GM06990 (cell line): ENCODE data around the gene SLC2A11.

ENCODE experiments used
- DNase-seq: peaks from one replicate; pipeline ENCODE4 v3.0.0-alpha.2; 2011; ENCODE audit not compliant: insufficient read length; ENCODE audit errors: extremely low read depth
- H3K27me3 ChIP-seq: replicated peaks from 2 replicates; pipeline ENCODE4 v1.6.0; 2011; ENCODE audit warnings: low read length; ENCODE audit not compliant: control insufficient read depth, insufficient read depth
- H3K36me3 ChIP-seq: 2 replicates; pipeline ENCODE4 v1.5.1; 2011; ENCODE audit warnings: low read length; ENCODE audit not compliant: control insufficient read depth, insufficient read depth
- H3K4me3 ChIP-seq: replicated peaks from 2 replicates; pipeline ENCODE4 v1.5.1; 2011; ENCODE audit warnings: low read depth, mild to moderate bottlenecking, control low read depth, low read length
- CTCF ChIP-seq: IDR thresholded peaks from 2 replicates; pipeline ENCODE4 v1.5.1; 2011; ENCODE audit warnings: low read length, control low read depth, mild to moderate bottlenecking, inconsistent platforms; ENCODE audit not compliant: insufficient read depth, poor library complexity, severe bottlenecking

Gene SLC2A11

GRCh38 chr22:23834406-23834792, 23.3 kb upstream of the SLC2A11 start:
- TF ChIP-seq CTCF: no peak
- no peak overlapping the region for H3K4me3 ChIP-seq
- no peak for DNase-seq
- H3K27me3 ChIP-seq: no peaks in the 10 kb centered on the region
- peaks cover 39% of the 10 kb centered on the region for H3K36me3 ChIP-seq

GRCh38 chr22:23834793-23835483, 22.7 kb upstream of the SLC2A11 start:
- TF ChIP-seq CTCF: no peak
- DNase-seq: no peak
- no peaks in the 10 kb centered on the region for H3K27me3 ChIP-seq
- peaks cover 39% of the 10 kb centered on the region for H3K36me3 ChIP-seq
- no peak overlapping the region for H3K4me3 ChIP-seq

DNA sequence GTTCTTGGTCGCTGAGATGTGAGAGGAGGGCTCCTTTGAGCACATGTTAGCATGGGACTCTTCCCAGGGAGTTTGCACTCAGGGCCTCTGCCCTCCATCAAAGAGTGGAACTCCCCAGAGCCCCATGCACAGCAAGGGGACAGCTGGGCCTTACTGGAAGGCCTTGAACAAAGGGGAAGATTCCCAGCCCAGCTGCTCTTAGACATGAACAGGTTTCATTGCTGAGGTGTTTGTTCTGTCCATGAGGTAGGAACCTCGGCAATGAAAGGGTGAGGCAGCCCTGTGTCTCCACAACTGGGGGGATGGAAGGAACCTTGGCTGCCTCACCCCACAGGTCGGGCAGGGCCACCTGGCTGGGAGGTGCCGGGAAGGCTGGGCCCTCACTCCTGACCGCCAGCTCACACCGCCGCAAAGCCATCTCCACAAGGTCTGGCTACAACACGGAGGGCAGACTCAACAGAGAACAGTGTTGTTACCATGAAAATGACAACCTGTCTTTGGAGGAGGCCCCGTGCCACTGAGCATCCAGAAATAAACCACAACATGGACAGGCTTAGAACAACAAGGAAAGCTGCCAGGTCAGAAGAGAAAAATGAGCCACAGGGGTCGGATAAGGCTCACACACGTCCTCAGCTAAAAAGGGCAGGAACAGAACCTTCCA, 22.1 kb upstream of the SLC2A11 start:
- no peak for DNase-seq
- Histone ChIP-seq H3K4me3 (no peak overlapping the region), H3K27me3 (no peaks in the 10 kb centered on the region), H3K36me3 (peaks cover 39% of the 10 kb centered on the region)
- no peak for TF ChIP-seq CTCF

DNA sequence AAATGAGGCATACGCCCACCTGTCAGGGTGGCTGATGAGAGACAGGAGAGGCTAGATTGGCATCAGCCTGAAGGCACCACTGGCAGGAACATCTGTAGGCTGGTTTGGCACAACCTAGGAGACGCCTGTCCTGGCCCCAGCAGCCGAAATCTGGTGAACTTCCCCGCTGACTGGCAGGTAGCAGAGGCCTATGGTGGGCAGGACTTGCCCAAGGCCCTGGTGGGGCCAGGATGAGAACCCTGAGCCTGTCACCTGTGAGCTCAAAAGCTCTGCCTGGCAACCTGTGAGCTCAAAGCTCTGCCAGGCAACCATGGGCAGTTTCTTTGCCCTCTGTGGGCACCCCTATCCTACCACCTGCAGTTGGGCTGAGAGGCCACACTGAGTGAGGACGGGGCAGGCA, 21.4 kb upstream of the SLC2A11 start:
- Histone ChIP-seq H3K27me3 (no peaks in the 10 kb centered on the region), H3K36me3 (peaks cover 37% of the 10 kb centered on the region), H3K4me3 (no peak overlapping the region)
- TF ChIP-seq CTCF: no peak
- no peak for DNase-seq

GRCh38 chr22:23836692-23837495, 20.8 kb upstream of the SLC2A11 start:
- DNase-seq: no peak
- no peak for TF ChIP-seq CTCF
- H3K36me3 ChIP-seq: peaks cover 34% of the 10 kb centered on the region
- peak overlapping the region; percentile 77 for H3K4me3 ChIP-seq
- H3K27me3 ChIP-seq: no peaks in the 10 kb centered on the region; the same call in 1 of the 2 replicates
